Mucosa of stomach (tissue), 1 donor: ENCODE measurements around the gene FAT3.

Experiments
- H3K27me3 ChIP-seq: one replicate; pipeline ENCODE4 v1.7.0; 2013; ENCODE audit warnings: mild to moderate bottlenecking, low read length; ENCODE audit not compliant: control insufficient read depth, insufficient read depth
- H3K36me3 ChIP-seq: one replicate; pipeline ENCODE4 v1.7.0; 2013; ENCODE audit warnings: low read length; ENCODE audit not compliant: control insufficient read depth, insufficient read depth
- H3K4me1 ChIP-seq: one replicate; pipeline ENCODE4 v1.7.0; 2013; ENCODE audit warnings: mild to moderate bottlenecking, low read length; ENCODE audit not compliant: control insufficient read depth, insufficient read depth
- H3K4me3 ChIP-seq: one replicate; pipeline ENCODE4 v1.7.0; 2013; ENCODE audit warnings: low read length
- H3K9ac ChIP-seq: one replicate; pipeline ENCODE4 v1.7.0; 2013; ENCODE audit warnings: mild to moderate bottlenecking, low read length, moderate library complexity
- H3K9me3 ChIP-seq: one replicate; pipeline ENCODE4 v1.7.0; 2013; ENCODE audit warnings: mild to moderate bottlenecking, low read length, moderate library complexity; ENCODE audit not compliant: control insufficient read depth
- donor health status: Pancreatic carcinoma.

FAT3 gene

DNA sequence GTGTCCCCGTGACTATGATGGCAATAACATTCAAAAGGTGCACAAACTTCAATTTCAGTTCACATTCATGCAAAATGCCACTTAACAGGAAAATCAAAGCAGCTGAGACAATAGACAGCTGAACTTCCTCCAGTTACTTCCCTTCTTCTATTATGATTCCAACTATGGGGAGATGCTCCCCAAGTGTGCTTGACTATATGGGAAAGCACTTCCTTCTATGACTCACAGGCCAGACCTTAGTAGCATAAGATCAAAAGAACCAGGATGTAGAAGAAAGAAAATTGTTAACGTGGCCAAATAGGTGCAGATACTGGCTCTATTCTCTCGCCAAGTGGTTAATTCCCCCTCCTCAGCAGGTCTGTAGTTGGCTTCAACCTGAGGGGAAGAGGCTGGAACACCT lies 7.8 kb upstream of the FAT3 start:
- peaks cover 3% of the 10 kb centered on the region for H3K4me1 ChIP-seq
- H3K9ac ChIP-seq, result no peak overlapping the region
- H3K4me3 ChIP-seq, result no peak overlapping the region
- H3K27me3 ChIP-seq, result no peaks in the 10 kb centered on the region
- H3K9me3 ChIP-seq, result no peaks in the 10 kb centered on the region
- no peaks in the 10 kb centered on the region for H3K36me3 ChIP-seq

DNA sequence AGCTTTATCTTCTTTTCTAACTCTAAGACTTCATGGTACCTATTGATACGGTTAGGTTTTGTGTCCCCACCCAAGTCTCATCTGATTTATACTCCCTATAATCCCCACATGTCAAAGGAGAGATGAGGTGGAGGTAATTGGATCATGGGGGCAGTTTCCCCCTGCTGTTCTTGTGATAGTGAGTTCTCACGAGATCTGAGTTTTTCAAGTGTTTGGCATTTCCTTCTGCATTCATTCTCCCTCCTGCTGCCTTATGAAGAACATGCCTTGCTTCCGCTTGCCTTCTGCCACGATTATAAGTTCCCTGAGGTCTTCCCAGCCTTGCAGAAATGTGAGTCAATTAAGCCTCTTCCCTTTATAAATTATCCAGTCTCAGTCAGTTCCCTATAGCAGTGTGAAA lies 5.1 kb upstream of the FAT3 start:
- Histone ChIP-seq H3K27me3 (peaks cover 25% of the 10 kb centered on the region), H3K9me3 (no peaks in the 10 kb centered on the region), H3K4me1 (peaks cover 6% of the 10 kb centered on the region), H3K36me3 (no peaks in the 10 kb centered on the region), H3K9ac (no peak overlapping the region), H3K4me3 (no peak overlapping the region)

DNA sequence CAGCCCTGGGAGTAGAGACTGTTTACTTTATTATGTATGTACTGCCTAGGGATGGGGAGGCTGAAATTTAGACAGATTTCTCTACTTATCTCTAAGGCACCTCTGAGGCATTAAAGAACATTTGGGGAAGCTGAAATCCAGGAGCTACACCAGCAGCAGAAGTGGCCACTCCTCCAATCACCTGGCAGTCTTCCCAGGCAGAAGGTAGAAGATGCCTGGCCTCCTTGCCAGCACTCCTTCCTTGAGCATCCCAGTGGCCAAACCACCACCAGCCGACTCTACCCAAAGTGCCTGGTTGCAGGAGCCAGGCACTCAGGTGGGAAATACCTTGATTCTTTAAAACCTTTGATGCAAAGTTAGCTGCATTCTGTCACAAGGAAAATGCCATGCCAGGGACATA lies 1.9 kb upstream of the FAT3 start:
- no peaks in the 10 kb centered on the region for H3K9me3 ChIP-seq
- H3K4me1 ChIP-seq, result peaks cover 23% of the 10 kb centered on the region
- H3K36me3 ChIP-seq, result no peaks in the 10 kb centered on the region
- H3K9ac ChIP-seq, result no peak overlapping the region
- peaks cover 57% of the 10 kb centered on the region for H3K27me3 ChIP-seq
- no peak overlapping the region for H3K4me3 ChIP-seq

DNA sequence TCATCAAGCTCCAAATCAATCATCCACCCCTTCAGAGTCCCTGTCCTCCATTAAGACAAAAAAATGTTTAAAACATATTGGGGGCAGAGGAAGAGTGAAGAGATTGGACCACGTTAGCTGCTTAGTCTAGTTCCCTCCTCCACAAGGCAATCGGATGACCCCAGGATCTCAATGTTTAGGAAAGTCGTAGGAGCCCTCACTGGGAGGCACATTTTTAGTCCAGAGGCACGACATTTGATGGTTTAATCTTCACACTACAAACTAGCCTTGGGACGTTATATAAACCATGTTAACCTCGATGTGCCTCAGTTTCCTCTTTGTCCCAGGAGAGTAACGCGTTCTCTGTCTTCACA lies 588 bp upstream of the FAT3 start:
- Histone ChIP-seq H3K27me3 (peaks cover 70% of the 10 kb centered on the region), H3K36me3 (no peaks in the 10 kb centered on the region), H3K9ac (no peak overlapping the region), H3K4me1 (peaks cover 23% of the 10 kb centered on the region), H3K4me3 (no peak overlapping the region), H3K9me3 (no peaks in the 10 kb centered on the region)

DNA sequence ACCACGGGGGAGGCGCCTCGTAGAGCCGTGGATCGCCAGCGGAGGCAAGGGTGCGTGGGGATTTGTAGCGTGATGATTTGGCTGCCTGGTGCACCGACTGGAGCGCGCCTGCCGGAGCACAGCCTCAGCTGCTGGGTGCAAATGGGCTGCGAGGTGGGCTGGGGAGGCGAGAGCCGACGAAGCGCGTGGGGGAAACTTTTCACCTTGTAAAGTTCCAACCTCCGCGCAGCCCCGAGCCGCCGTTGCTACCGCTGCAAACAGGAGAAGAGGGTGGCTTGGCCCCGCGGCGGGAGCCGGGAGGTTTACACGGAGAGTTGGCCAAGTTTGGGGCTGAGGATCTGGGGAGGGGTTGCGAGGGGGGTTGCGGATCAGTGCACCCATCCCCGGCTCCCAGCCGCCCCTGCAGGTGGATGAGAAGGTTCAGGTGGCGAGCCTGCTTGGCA lies 528 bp downstream of the FAT3 start:
- Histone ChIP-seq H3K36me3 (no peaks in the 10 kb centered on the region), H3K9me3 (no peaks in the 10 kb centered on the region), H3K4me3 (no peak overlapping the region), H3K9ac (no peak overlapping the region), H3K4me1 (peaks cover 23% of the 10 kb centered on the region), H3K27me3 (peaks cover 72% of the 10 kb centered on the region)

- H3K4me1 ChIP-seq, result peaks cover 23% of the 10 kb centered on the region
- H3K9ac ChIP-seq, result no peak overlapping the region
- H3K36me3 ChIP-seq, result no peaks in the 10 kb centered on the region
- peaks cover 72% of the 10 kb centered on the region for H3K27me3 ChIP-seq
- no peaks in the 10 kb centered on the region for H3K9me3 ChIP-seq
- no peak overlapping the region for H3K4me3 ChIP-seq
These were observed 1.1 kb downstream of the FAT3 start for GRCh38 chr11:92225568-92226330.

DNA sequence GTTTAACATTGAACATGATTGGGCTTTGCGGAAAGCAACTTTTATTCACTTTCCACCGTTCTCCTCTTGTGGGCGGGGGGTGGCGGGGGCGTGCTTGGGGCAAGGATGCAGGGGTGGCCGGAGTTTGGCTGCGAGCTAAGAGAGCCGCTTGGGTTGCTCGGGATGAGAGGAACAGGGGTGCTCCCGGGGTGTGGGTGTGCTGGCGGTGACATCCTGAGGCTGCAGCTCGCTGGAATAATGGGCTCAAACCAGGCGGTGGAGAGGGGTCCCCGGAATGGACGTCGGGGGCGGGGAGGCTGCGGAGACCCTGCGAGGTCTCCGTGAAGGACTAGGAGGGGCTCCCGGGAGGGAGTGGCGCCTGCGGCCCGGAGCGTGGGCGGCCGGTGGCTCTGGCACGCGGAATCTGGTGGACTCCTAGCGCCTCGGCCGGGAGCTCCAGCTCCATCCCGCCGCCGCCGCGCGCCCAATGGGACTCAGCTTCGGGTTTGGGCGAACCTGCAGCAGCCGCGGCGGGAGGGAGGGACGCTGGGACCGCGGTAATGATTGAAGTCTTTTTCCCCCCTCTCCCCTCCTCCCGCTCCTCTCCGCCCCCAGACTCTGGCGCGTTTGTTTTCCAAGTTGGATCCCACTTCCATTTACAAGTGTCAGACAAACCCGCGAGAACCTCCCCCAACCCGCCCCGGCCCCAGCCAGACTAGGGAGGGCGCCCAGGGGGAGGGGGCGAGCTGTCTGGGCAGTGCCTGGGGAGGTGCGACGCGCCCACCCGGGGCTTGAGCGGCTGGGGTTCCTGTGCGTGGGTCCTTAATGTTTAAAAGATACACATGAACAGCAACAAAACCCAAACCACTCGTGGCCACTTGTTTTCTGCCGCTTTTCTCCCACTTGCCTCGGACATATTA lies 2.0 kb downstream of the FAT3 start:
- Histone ChIP-seq H3K9ac (no peak overlapping the region), H3K4me1 (peaks cover 23% of the 10 kb centered on the region), H3K27me3 (peaks cover 72% of the 10 kb centered on the region), H3K9me3 (no peaks in the 10 kb centered on the region), H3K36me3 (no peaks in the 10 kb centered on the region), H3K4me3 (no peak overlapping the region)

DNA sequence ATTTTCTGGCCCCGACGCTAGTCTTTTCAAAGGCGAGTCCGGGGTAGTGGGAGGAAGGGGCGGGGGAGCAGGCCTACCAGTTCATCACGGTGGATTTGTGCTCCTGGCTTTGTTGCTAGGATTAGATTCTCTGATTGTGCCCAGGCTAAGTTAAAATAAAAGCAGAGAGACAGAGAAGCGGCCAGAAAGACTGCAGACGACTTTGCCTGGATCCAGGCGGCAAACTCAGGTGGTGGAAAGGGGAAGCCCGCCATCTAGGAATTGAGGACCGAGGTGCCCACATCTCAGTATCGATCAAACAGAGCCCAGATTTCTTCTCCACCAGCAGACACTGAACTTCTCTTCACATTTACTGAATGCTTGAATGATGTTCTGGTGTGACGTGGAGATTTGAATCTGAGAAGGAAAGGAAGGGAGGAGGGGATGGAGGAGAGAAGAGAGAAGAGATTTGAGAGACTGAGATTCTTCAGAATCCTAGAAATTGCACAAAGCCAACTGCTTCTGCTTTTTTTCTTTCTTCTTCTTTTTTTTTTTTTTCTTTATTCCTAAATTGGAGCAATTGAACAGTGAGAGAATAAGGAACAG lies 2.7 kb downstream of the FAT3 start:
- Histone ChIP-seq H3K4me1 (peaks cover 23% of the 10 kb centered on the region), H3K9me3 (no peaks in the 10 kb centered on the region), H3K4me3 (no peak overlapping the region), H3K9ac (no peak overlapping the region), H3K27me3 (peaks cover 68% of the 10 kb centered on the region), H3K36me3 (no peaks in the 10 kb centered on the region)

DNA sequence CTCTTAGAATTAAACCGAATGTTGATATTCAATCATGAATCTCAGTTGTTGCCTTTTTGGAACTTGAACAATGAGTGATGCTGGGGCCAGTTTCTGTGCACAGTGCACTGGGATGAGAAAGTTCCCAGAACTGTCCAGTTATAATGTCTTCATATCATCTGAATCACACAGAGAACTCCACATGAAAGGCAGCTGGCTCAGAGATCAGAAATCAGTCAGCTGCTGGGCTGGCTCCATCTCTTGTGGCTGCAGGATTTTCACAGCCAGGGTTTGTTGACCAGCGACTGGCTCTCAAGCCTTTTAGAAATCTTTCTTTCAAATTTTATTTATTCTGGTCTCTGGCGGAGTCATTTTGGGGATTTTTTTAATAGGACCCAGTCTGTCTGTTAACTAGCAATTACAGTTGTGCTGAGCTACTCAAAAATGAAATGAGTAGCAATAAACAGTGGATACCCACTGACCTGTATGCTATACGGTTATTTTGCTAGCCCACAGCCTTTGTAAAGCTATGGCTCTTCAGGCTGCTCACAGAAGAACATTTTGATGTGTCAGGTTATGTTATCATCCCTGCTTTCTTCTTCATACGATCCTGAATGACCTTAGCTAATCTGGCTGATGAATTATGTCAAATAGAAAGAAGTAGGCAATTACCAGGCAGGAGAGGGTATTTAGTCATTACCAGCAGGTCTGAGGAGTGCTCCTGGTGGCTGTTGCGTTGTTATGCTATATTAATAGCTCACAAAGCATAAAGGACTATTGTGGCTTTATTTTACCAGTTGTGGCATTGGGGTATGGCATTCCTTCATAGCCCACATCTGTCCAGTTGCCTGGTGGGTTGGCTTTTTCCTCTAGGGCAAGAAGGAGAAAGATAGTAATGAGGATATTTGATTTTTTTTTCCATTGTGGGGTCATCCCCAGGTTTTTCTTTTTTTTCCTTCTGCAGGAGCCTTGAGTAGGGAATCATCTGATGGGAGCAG lies 3.6 kb downstream of the FAT3 start:
- no peaks in the 10 kb centered on the region for H3K9me3 ChIP-seq
- H3K4me3 ChIP-seq, result no peak overlapping the region
- H3K27me3 ChIP-seq, result peaks cover 59% of the 10 kb centered on the region
- no peaks in the 10 kb centered on the region for H3K36me3 ChIP-seq
- H3K4me1 ChIP-seq, result peaks cover 23% of the 10 kb centered on the region
- no peak overlapping the region for H3K9ac ChIP-seq

- Histone ChIP-seq H3K4me1 (no peaks in the 10 kb centered on the region), H3K27me3 (no peaks in the 10 kb centered on the region), H3K36me3 (no peaks in the 10 kb centered on the region), H3K9me3 (no peaks in the 10 kb centered on the region), H3K4me3 (no peak overlapping the region), H3K9ac (no peak overlapping the region)
These were observed 12.2 kb downstream of the FAT3 start for GRCh38 chr11:92236856-92237255.

DNA sequence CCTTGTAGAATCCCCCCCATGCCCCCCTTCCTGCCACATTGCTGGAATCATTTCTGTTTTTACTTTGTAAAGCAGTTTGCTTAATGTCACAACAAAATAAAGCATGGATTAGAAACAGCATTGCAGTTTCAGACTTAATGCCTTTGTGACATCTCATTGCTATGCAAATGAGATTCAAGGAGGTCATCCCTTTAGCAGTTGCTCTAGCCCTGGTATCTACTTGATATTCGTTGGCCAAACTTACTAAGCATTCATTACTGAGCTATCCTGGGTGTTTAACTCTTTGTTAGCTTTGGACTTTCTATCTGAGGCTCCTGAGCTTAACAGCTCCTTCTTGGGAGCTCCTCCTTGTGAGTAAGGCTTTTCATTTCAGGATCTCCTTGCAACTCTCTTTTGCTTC lies 16.3 kb downstream of the FAT3 start:
- H3K4me3 ChIP-seq, result no peak overlapping the region
- H3K9me3 ChIP-seq, result no peaks in the 10 kb centered on the region
- H3K27me3 ChIP-seq, result no peaks in the 10 kb centered on the region
- no peak overlapping the region for H3K9ac ChIP-seq
- no peaks in the 10 kb centered on the region for H3K4me1 ChIP-seq
- no peaks in the 10 kb centered on the region for H3K36me3 ChIP-seq
